ENCODE measurements around the gene UFM1. TPM values are rescaled to one million over a fixed set of nuclear protein-coding genes. Genes with fewer than 3 reads are reported as not detected.

The UFM1 gene
- total and polyA plus RNA-seq, 2 donors (not counting 1 experiment from before 2014, with no cell fraction given): 27.5 to 61.6 TPM

GRCh38 chr13:38394777-38395496 lies 45.3 kb downstream of the UFM1 start:
- DNase-seq (no peak), ATAC-seq (ENCODE audit: low read depth) (no peak)
- Mint-ChIP-seq H3K27ac (no peak overlapping the region), H3K27me3 (peaks cover 7% of the 10 kb centered on the region), H3K4me3 (no peak overlapping the region), H3K9me3 (ENCODE audit: insufficient read depth) (peaks cover 6% of the 10 kb centered on the region), H3K4me1 (peaks cover 3% of the 10 kb centered on the region)
- ChIA-PET POLR2A (no interaction called here), CTCF (no interaction called here)
- Histone ChIP-seq H3K9me3 (ENCODE audit: control extremely low read depth in 1 of 3, control insufficient read depth in 2 of 3, insufficient read depth in 1 of 3, low read length in 2 of 3) (peaks cover 0 to 6% (median 4%) of the 10 kb centered on the region in 3 donors), H2AFZ (ENCODE audit: insufficient read depth, low read depth, low read length, poor library complexity, severe bottlenecking) (no peak overlapping the region), H3K27ac (ENCODE audit: low read length in 2 of 2) (no peak overlapping the region), H3K36me3 (replicated peaks in 1 of 2; ENCODE audit: control extremely low read depth in 1 of 2, control insufficient read depth in 1 of 2, extremely low read depth in 1 of 2, insufficient read depth in 2 of 2, low read length in 1 of 2) (no peaks in the 10 kb centered on the region), H3K9ac (ENCODE audit: low read length) (no peak overlapping the region), H3K4me3 (ENCODE audit: control extremely low read depth in 1 of 5, extremely low read depth in 1 of 5, insufficient read depth in 1 of 5, low read depth in 2 of 5, low read length in 4 of 5) (no peak overlapping the region), H3K4me1 (ENCODE audit: control insufficient read depth in 2 of 2, insufficient read depth in 2 of 2, low read length in 2 of 2) (no peaks in the 10 kb centered on the region), H3K27me3 (replicated peaks in 1 of 4; ENCODE audit: control extremely low read depth in 1 of 4, control insufficient read depth in 3 of 4, insufficient read depth in 4 of 4, low read length in 3 of 4) (peaks cover 0 to 3% (median 0%) of the 10 kb centered on the region in 4 experiments), H4K20me1 (ENCODE audit: control insufficient read depth, insufficient read depth, low read length, poor library complexity, severe bottlenecking) (no peaks in the 10 kb centered on the region), H3K79me2 (ENCODE audit: control insufficient read depth, insufficient read depth, low read length) (no peaks in the 10 kb centered on the region), H3K4me2 (replicated peaks; ENCODE audit: low read depth, low read length, poor library complexity, severe bottlenecking) (no peak overlapping the region)
- no CpG with 5 or more reads among the region's 1 CpG for WGBS (ENCODE audit: insufficient coverage)
- TF ChIP-seq EZH2 (IDR thresholded peaks at IDR 0.05; ENCODE audit: borderline replicate concordance, insufficient read depth, low read depth, low read length, poor library complexity, severe bottlenecking): no peak
- no peak for TF ChIP-seq CTCF (IDR thresholded peaks at IDR 0.05)
- intact Hi-C loops (cut with micrococcal nuclease): no loop called here

GRCh38 chr13:38395497-38395788 lies 45.8 kb downstream of the UFM1 start:
- intact Hi-C loops (cut with micrococcal nuclease): no loop called here
- H3K4me2 ChIP-seq (replicated peaks; ENCODE audit: low read depth, low read length, poor library complexity, severe bottlenecking): no peak overlapping the region
- H3K79me2 ChIP-seq (ENCODE audit: control insufficient read depth, insufficient read depth, low read length): no peaks in the 10 kb centered on the region
- Mint-ChIP-seq H3K4me3 (no peak overlapping the region), H3K27me3 (peaks cover 4% of the 10 kb centered on the region), H3K27ac (no peak overlapping the region), H3K4me1 (peaks cover 3% of the 10 kb centered on the region), H3K9me3 (ENCODE audit: insufficient read depth) (peaks cover 6% of the 10 kb centered on the region)
- H3K9me3 ChIP-seq (ENCODE audit: control extremely low read depth in 1 of 3, control insufficient read depth in 2 of 3, insufficient read depth in 1 of 3, low read length in 2 of 3): peaks cover 0 to 6% (median 4%) of the 10 kb centered on the region in 3 donors
- 86% methylated on average over 2 of the region's 3 CpGs for WGBS (ENCODE audit: insufficient coverage)
- CTCF ChIA-PET: no interaction called here
- H3K9ac ChIP-seq (ENCODE audit: low read length): no peak overlapping the region
- POLR2A ChIA-PET: no interaction called here
- TF ChIP-seq EZH2 (IDR thresholded peaks at IDR 0.05; ENCODE audit: borderline replicate concordance, insufficient read depth, low read depth, low read length, poor library complexity, severe bottlenecking) (no peak), CTCF (IDR thresholded peaks at IDR 0.05) (no peak)
- no peak overlapping the region for H3K4me3 ChIP-seq (ENCODE audit: control extremely low read depth in 1 of 5, extremely low read depth in 1 of 5, insufficient read depth in 1 of 5, low read depth in 2 of 5, low read length in 4 of 5)
- H3K4me1 ChIP-seq (ENCODE audit: control insufficient read depth in 2 of 2, insufficient read depth in 2 of 2, low read length in 2 of 2): no peaks in the 10 kb centered on the region
- H3K27me3 ChIP-seq (replicated peaks in 1 of 4; ENCODE audit: control extremely low read depth in 1 of 4, control insufficient read depth in 3 of 4, insufficient read depth in 4 of 4, low read length in 3 of 4): peaks cover 0 to 3% (median 0%) of the 10 kb centered on the region in 4 experiments
- H2AFZ ChIP-seq (ENCODE audit: insufficient read depth, low read depth, low read length, poor library complexity, severe bottlenecking): no peak overlapping the region
- no peak overlapping the region for H3K27ac ChIP-seq (ENCODE audit: low read length in 2 of 2)
- DNase-seq (no peak), ATAC-seq (ENCODE audit: low read depth) (no peak)
- H3K36me3 ChIP-seq (replicated peaks in 1 of 2; ENCODE audit: control extremely low read depth in 1 of 2, control insufficient read depth in 1 of 2, extremely low read depth in 1 of 2, insufficient read depth in 2 of 2, low read length in 1 of 2): no peaks in the 10 kb centered on the region
- H4K20me1 ChIP-seq (ENCODE audit: control insufficient read depth, insufficient read depth, low read length, poor library complexity, severe bottlenecking): no peaks in the 10 kb centered on the region

Data from B cell (primary cell).